ENCODE results near the gene ECT2L. TPM values are rescaled to one million over a fixed set of nuclear protein-coding genes. Genes with fewer than 3 reads are reported as not detected.
A peak's percentile ranks its signal among the peaks of the same experiment; 100 is the strongest.

Gene ECT2L
- total RNA-seq, 1 donor from 2014 or later = 2.7 TPM

DNA sequence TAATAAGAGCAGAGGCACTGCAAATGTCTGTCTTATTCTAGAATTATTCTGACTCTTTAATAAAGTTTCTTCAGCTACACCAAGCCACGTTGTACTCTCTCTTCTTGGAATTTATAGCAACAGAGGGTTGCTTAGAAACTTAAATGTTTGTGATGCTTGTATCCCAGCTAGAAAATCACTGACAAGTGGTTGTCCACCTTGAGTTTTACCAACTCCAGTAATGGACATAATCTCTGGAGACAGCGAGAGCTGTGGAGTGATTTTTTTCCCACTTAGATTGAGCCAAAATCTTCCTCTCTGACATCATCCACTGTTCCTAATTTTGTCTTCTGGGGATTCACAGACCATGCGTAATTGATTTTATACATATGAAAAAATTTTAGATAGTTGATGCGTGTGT lies 8.0 kb downstream of the ECT2L start:
- Mint-ChIP-seq H3K9me3 (ENCODE audit: unreplicated experiment) (peaks cover 2% of the 10 kb centered on the region), H3K36me3 (ENCODE audit: unreplicated experiment) (no peaks in the 10 kb centered on the region), H3K4me1 (ENCODE audit: low read depth, unreplicated experiment) (peaks cover 6% of the 10 kb centered on the region), H3K4me3 (ENCODE audit: unreplicated experiment) (no peak overlapping the region), H3K27me3 (ENCODE audit: unreplicated experiment) (peaks cover 2% of the 10 kb centered on the region), H3K27ac (ENCODE audit: unreplicated experiment) (no peak overlapping the region)
- DNase-seq = no peak
- TF ChIP-seq, protein P1, sequence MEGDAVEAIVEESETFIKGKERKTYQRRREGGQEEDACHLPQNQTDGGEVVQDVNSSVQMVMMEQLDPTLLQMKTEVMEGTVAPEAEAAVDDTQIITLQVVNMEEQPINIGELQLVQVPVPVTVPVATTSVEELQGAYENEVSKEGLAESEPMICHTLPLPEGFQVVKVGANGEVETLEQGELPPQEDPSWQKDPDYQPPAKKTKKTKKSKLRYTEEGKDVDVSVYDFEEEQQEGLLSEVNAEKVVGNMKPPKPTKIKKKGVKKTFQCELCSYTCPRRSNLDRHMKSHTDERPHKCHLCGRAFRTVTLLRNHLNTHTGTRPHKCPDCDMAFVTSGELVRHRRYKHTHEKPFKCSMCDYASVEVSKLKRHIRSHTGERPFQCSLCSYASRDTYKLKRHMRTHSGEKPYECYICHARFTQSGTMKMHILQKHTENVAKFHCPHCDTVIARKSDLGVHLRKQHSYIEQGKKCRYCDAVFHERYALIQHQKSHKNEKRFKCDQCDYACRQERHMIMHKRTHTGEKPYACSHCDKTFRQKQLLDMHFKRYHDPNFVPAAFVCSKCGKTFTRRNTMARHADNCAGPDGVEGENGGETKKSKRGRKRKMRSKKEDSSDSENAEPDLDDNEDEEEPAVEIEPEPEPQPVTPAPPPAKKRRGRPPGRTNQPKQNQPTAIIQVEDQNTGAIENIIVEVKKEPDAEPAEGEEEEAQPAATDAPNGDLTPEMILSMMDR (IDR thresholded peaks at IDR 0.05; ENCODE audit: partially characterized antibody, unreplicated experiment) = no peak

DNA sequence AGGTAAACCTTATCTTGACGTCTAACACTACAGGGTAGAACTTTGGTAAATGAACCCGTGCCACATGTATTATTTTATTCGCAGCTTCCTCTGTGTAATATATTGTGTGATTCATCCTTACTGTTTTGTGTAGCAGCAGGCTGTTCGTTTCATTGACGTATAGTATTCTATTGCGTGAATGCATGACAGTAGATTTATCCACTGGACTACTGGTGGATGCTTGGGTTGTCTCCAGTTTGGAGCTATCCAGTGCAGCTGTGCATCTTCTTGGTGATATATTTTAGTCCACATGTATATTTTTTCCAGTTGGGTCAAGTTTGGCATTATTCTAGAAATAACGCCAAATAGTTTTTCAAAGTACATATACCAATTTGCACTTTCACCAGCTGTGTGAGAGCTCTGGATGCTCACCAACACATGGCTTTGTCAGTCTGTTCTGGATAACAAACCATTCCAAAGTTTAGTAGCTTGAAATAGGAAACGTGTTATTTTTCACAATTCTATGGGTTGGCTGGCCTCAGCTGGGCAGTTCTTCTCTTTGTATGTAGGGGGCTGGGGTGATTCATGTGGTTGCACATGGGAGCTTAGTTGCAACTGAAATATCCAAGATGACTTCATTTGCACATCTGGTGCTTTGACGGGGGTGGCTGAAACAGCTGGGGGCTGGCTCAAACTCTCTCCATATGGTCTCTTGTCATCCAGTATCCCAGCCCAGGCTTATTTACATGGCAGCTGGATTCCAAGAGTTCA lies 9.3 kb downstream of the ECT2L start:
- no peak for DNase-seq

GRCh38 chr6:138806889-138807288 lies 11.0 kb downstream of the ECT2L start:
- Mint-ChIP-seq H3K9me3 (ENCODE audit: unreplicated experiment) (peaks cover 2% of the 10 kb centered on the region), H3K4me3 (ENCODE audit: unreplicated experiment) (no peak overlapping the region), H3K36me3 (ENCODE audit: unreplicated experiment) (no peaks in the 10 kb centered on the region), H3K4me1 (ENCODE audit: low read depth, unreplicated experiment) (peaks cover 6% of the 10 kb centered on the region), H3K27me3 (ENCODE audit: unreplicated experiment) (peaks cover 2% of the 10 kb centered on the region), H3K27ac (ENCODE audit: unreplicated experiment) (no peak overlapping the region)
- TF ChIP-seq, protein P1 (IDR thresholded peaks at IDR 0.05; ENCODE audit: partially characterized antibody, unreplicated experiment) = no peak
- DNase-seq = no peak

More for the DNA sequence above, 9.3 kb downstream of the ECT2L start:
- TF ChIP-seq, protein P1 (IDR thresholded peaks at IDR 0.05; ENCODE audit: partially characterized antibody, unreplicated experiment) = no peak
- H3K4me1 Mint-ChIP-seq (ENCODE audit: low read depth, unreplicated experiment) = peaks cover 6% of the 10 kb centered on the region
- H3K27ac Mint-ChIP-seq (ENCODE audit: unreplicated experiment) = peak overlapping the region; percentile 18
- no peaks in the 10 kb centered on the region for H3K36me3 Mint-ChIP-seq (ENCODE audit: unreplicated experiment)
- peaks cover 2% of the 10 kb centered on the region for H3K27me3 Mint-ChIP-seq (ENCODE audit: unreplicated experiment)
- no peak overlapping the region for H3K4me3 Mint-ChIP-seq (ENCODE audit: unreplicated experiment)
- peaks cover 2% of the 10 kb centered on the region for H3K9me3 Mint-ChIP-seq (ENCODE audit: unreplicated experiment)

GRCh38 chr6:138809677-138810076 lies 13.8 kb downstream of the ECT2L start:
- H3K4me3 Mint-ChIP-seq (ENCODE audit: unreplicated experiment) = no peak overlapping the region
- peaks cover 17% of the 10 kb centered on the region for H3K4me1 Mint-ChIP-seq (ENCODE audit: low read depth, unreplicated experiment)
- TF ChIP-seq, protein P1 (IDR thresholded peaks at IDR 0.05; ENCODE audit: partially characterized antibody, unreplicated experiment) = no peak
- no peak overlapping the region for H3K27ac Mint-ChIP-seq (ENCODE audit: unreplicated experiment)
- H3K9me3 Mint-ChIP-seq (ENCODE audit: unreplicated experiment) = peaks cover 3% of the 10 kb centered on the region
- H3K36me3 Mint-ChIP-seq (ENCODE audit: unreplicated experiment) = no peaks in the 10 kb centered on the region
- DNase-seq = no peak
- H3K27me3 Mint-ChIP-seq (ENCODE audit: unreplicated experiment) = peaks cover 4% of the 10 kb centered on the region

DNA sequence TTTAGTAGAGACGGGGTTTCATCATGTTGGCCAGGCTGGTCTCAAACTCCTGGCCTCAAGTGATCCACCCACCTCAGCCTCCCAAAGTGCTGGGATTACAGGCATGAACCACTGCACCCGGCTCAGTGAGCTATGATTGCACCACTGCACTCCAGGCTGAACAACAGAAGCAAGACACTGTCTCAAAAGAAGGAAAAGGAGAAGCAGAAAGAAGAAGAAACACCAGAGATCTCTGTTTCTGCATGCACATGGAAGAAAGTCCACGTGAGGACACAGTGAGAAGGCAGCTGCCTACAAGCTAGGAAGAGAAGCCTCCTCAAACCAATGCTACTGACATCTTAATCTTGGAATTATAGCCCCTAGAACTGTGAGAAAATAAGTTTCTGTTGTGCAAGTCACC lies 16.0 kb downstream of the ECT2L start:
- H3K4me3 Mint-ChIP-seq (ENCODE audit: unreplicated experiment) = no peak overlapping the region

More for the DNA sequence above, 16.0 kb downstream of the ECT2L start:
- Mint-ChIP-seq H3K36me3 (ENCODE audit: unreplicated experiment) (no peaks in the 10 kb centered on the region), H3K27me3 (ENCODE audit: unreplicated experiment) (peaks cover 6% of the 10 kb centered on the region), H3K27ac (ENCODE audit: unreplicated experiment) (no peak overlapping the region), H3K9me3 (ENCODE audit: unreplicated experiment) (peaks cover 9% of the 10 kb centered on the region), H3K4me1 (ENCODE audit: low read depth, unreplicated experiment) (peaks cover 33% of the 10 kb centered on the region)
- TF ChIP-seq, protein P1 (IDR thresholded peaks at IDR 0.05; ENCODE audit: partially characterized antibody, unreplicated experiment) = no peak
- DNase-seq = no peak

All from glutamatergic neuron (in vitro differentiated cells).